ENCODE data around the gene ATP10A.

The ATP10A gene

GRCh38 chr15:25691544-25692430 is 171.3 kb downstream of the ATP10A start:
- DNase-seq: no peak

GRCh38 chr15:25690673-25691543 is 172.2 kb downstream of the ATP10A start:
- DNase-seq: no peak

GRCh38 chr15:25689592-25689991 is 173.5 kb downstream of the ATP10A start:
- DNase-seq: no peak

GRCh38 chr15:25688166-25688565 is 175.0 kb downstream of the ATP10A start:
- no peak for DNase-seq

- DNase-seq: no peak
Observed at GRCh38 chr15:25687689-25688088, 175.4 kb downstream of the ATP10A start.

GRCh38 chr15:25687276-25687675 is 175.9 kb downstream of the ATP10A start:
- no peak for DNase-seq

- DNase-seq: no peak
Observed at GRCh38 chr15:25686780-25687179, 176.3 kb downstream of the ATP10A start.

- DNase-seq: no peak
Observed at GRCh38 chr15:25684521-25685431, 178.4 kb downstream of the ATP10A start.

GRCh38 chr15:25683911-25684310 is 179.2 kb downstream of the ATP10A start:
- DNase-seq: no peak

- DNase-seq: no peak
Observed at GRCh38 chr15:25683415-25683814, 179.7 kb downstream of the ATP10A start.

- DNase-seq: no peak
Observed at GRCh38 chr15:25682340-25682739, 180.8 kb downstream of the ATP10A start.

- no peak for DNase-seq
Observed at GRCh38 chr15:25680686-25681025, 182.5 kb downstream of the ATP10A start.

GRCh38 chr15:25679964-25680685 is 183.0 kb downstream of the ATP10A start:
- DNase-seq: no peak

- DNase-seq: no peak
Observed at GRCh38 chr15:25679492-25679891, 183.6 kb downstream of the ATP10A start.

- no peak for DNase-seq
Observed at GRCh38 chr15:25678500-25678855, 184.6 kb downstream of the ATP10A start.

GRCh38 chr15:25677719-25678499 is 185.2 kb downstream of the ATP10A start:
- DNase-seq: no peak

GRCh38 chr15:25676070-25676469 is 187.1 kb downstream of the ATP10A start:
- no peak for DNase-seq

- DNase-seq: no peak
Observed at GRCh38 chr15:25675396-25675795, 187.7 kb downstream of the ATP10A start.

GRCh38 chr15:25674913-25675312 is 188.2 kb downstream of the ATP10A start:
- no peak for DNase-seq

GRCh38 chr15:25673972-25674371 is 189.2 kb downstream of the ATP10A start:
- no peak for DNase-seq

- DNase-seq: no peak
Observed at GRCh38 chr15:25673351-25673750, 189.8 kb downstream of the ATP10A start.

All from activated naive CD4-positive, alpha-beta T cell treated with Interleukin-2 at 50 U/mL for 16 hours (primary cell).